Gastrocnemius medialis (tissue), 4 donors: Measurements from ENCODE around the gene DCBLD1. TPM values are rescaled to one million over a fixed set of nuclear protein-coding genes. Genes with fewer than 3 reads are reported as not detected.

Experiments
- ATAC-seq, 2 donors: fragments of 150-250 bp; one replicate each; pipeline ENCODE4 v1.9.1; 2016
- DNase-seq, 2 donors: peaks; one replicate each; pipeline ENCODE4 v3.0.0-alpha.2; 2019
- H3K27ac ChIP-seq, 4 donors: fragments of 200-600 bp; sonication (generic); 1 replicate in 1 of 4; 2 replicates in 3 of 4; pipeline ENCODE4 v1.5.1; 2016 to 2018; ENCODE audit warnings: mild to moderate bottlenecking in 2 of 4, moderate library complexity in 1 of 4
- H3K27me3 ChIP-seq, 3 donors: fragments of 200-600 bp; sonication (generic) in 2 of 3; 1 replicate in 1 of 3; 2 replicates in 2 of 3; pipeline versions ENCODE4 v1.5.1 to v1.6.0; 2016 to 2019; ENCODE audit warnings: mild to moderate bottlenecking in 1 of 3, moderate library complexity in 1 of 3
- H3K36me3 ChIP-seq, 2 donors: fragments of 200-600 bp; sonication (generic) in 1 of 2; one replicate each; pipeline ENCODE4 v1.5.1; 2017 to 2018
- H3K4me1 ChIP-seq, 2 donors: fragments of 200-600 bp; sonication (generic) in 1 of 2; one replicate each; pipeline ENCODE4 v1.5.1; 2016 to 2017; ENCODE audit warnings: mild to moderate bottlenecking in 2 of 2
- H3K4me3 ChIP-seq, 4 donors: fragments of 200-600 bp; sonication (generic) in 3 of 4; 1 replicate in 1 of 4; 2 replicates in 3 of 4; pipeline ENCODE4 v1.5.1; 2016 to 2019; ENCODE audit warnings: mild to moderate bottlenecking in 2 of 4
- H3K9me3 ChIP-seq, 3 donors: fragments of 200-600 bp; sonication (generic) in 2 of 3; 1 replicate in 1 of 3; 2 replicates in 2 of 3; pipeline ENCODE4 v1.5.1; 2016 to 2019
- POLR2A ChIP-seq, 2 donors: fragments of 450-650 bp; IDR thresholded peaks; one replicate each; pipeline ENCODE4 v1.6.1; 2017; ENCODE audit warnings: antibody characterized with exemption in 2 of 2, mild to moderate bottlenecking in 2 of 2, moderate library complexity in 2 of 2
- in situ Hi-C, 4 donors: fragments of 200-750 bp; cut with MboI; loops; one replicate each; pipeline versions ENCODE4 v1.15.0 to v1.8.0; 2017; ENCODE audit warnings: low sequenced_read_pairs in 4 of 4
- intact Hi-C: fragments of 100-400 bp; cut with DNase I; formaldehyde crosslinking; loops from one replicate; pipeline ENCODE4 v1.15.1; 2023; ENCODE audit warnings: low total_unique reads
- total RNA-seq, 4 donors: library from RNA; depleted of rRNA; stranded (reverse); fragments of >200 nt; gene quantifications; one replicate each; pipeline versions ENCODE4 v1.1.0 to v1.2.3, GENCODE V29; 2016
- TF ChIP-seq, protein P1 (sequence below), 5 experiments: fragments of 450-650 bp in 3 of 5; fragments of 200-600 bp in 2 of 5; sonication (generic) in 2 of 5; IDR thresholded peaks in 4 of 5; conservative IDR thresholded peaks in 1 of 5; 1 replicate in 4 of 5; 2 replicates in 1 of 5; pipeline ENCODE4 v1.5.1; 2016 to 2019; ENCODE audit warnings: antibody characterized with exemption in 5 of 5, mild to moderate bottlenecking in 3 of 5, moderate library complexity in 3 of 5

Gene DCBLD1
- total RNA-seq, 4 donors from 2014 or later: 4.3 to 8.1 (median 5.2) TPM

DNA sequence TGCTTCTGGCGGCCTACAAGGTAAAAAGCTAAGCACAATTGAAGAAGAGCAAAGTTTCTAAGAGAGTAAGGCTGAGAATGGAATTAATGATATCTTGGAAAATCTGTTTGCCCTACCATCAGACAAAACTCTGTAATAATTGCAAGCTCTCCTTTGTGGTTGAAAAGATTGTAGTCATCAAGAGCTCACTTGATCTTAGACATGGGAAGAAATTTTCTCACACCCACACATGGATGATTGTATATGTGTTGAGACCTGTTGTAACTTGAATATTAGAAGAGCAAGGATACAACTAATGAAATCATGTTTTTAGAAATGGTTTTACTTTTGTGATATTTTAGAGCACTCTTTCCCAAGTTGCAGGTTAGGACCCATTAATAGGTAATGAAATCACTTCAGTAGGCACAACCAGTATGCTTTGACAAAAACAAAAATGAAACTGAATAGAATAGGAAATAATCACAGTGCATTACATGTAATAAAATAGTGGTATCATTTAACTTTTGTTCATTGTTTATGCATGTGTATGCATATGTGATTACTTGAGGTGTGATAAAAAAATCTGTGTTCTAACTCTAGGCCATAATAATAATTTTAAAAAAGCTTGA is 14.0 kb downstream of the DCBLD1 start:
- no peak overlapping the region for H3K4me3 ChIP-seq
- no peak for ATAC-seq
- no peak for DNase-seq
- peak overlapping the region in 3 of 4 donors; percentile 37 to 55 (median 52) for H3K27ac ChIP-seq
- H3K36me3 ChIP-seq: no peaks in the 10 kb centered on the region
- H3K9me3 ChIP-seq: no peaks in the 10 kb centered on the region
- TF ChIP-seq POLR2A (IDR thresholded peaks at IDR 0.05): no peak
- TF ChIP-seq, protein P1, sequence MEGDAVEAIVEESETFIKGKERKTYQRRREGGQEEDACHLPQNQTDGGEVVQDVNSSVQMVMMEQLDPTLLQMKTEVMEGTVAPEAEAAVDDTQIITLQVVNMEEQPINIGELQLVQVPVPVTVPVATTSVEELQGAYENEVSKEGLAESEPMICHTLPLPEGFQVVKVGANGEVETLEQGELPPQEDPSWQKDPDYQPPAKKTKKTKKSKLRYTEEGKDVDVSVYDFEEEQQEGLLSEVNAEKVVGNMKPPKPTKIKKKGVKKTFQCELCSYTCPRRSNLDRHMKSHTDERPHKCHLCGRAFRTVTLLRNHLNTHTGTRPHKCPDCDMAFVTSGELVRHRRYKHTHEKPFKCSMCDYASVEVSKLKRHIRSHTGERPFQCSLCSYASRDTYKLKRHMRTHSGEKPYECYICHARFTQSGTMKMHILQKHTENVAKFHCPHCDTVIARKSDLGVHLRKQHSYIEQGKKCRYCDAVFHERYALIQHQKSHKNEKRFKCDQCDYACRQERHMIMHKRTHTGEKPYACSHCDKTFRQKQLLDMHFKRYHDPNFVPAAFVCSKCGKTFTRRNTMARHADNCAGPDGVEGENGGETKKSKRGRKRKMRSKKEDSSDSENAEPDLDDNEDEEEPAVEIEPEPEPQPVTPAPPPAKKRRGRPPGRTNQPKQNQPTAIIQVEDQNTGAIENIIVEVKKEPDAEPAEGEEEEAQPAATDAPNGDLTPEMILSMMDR (IDR thresholded peaks at IDR 0.05 in 4 of 5, conservative IDR thresholded peaks at IDR 0.05 in 1 of 5): no peak
- peaks cover 8 to 25% of the 10 kb centered on the region in 2 donors for H3K4me1 ChIP-seq
- intact Hi-C loops: no loop called here
- in situ Hi-C loops: no loop called here
- H3K27me3 ChIP-seq: no peaks in the 10 kb centered on the region

DNA sequence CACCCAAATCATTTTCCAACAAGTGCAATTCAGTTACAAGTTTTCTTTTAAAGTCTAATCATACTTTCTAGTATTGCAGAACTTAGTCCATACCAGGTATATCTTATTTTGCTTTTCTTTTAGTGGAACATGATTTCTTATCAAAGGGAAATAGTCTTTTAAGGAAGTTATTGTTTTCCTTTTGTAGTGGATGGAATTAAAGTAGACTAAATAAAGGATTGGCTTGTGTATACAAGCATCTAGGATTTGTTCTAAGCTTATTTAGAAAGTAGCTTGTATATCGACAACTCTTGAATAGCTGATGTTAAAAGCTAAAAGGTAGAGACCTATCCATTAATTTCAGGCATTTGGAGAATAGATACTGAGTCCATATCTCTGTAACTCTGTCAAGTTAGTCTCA is 14.8 kb downstream of the DCBLD1 start:
- Histone ChIP-seq H3K27me3 (no peaks in the 10 kb centered on the region), H3K27ac (peak overlapping the region in 3 of 4 donors; percentile 37 to 55 (median 52)), H3K4me3 (peak overlapping the region in 1 of 4 donors; percentile 0), H3K4me1 (peaks cover 8 to 25% of the 10 kb centered on the region in 2 donors), H3K36me3 (no peaks in the 10 kb centered on the region), H3K9me3 (no peaks in the 10 kb centered on the region)
- in situ Hi-C loops: no loop called here
- intact Hi-C loops: no loop called here
- DNase-seq: no peak
- ATAC-seq: no peak
- TF ChIP-seq, protein P1 (IDR thresholded peaks at IDR 0.05 in 4 of 5, conservative IDR thresholded peaks at IDR 0.05 in 1 of 5): no peak
- no peak for TF ChIP-seq POLR2A (IDR thresholded peaks at IDR 0.05)

DNA sequence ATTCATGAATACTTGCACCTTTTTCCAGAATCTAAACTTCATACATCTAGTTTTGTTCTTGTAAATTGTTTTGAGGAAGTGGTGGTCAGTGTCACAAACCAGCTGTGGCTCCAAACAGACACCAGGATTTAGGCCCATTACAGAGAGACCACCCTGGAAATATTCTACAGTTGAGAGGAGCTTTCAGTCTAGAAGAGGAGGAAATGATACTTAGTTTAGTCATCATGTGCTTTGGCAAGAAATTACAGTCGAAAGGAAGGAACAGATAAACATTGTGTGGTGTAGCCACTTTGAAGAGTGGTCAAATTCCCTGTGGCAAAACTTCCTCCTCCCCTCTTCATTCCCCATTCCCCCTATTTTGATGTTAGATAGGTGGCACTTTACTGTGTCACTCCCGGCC is 15.7 kb downstream of the DCBLD1 start:
- Histone ChIP-seq H3K4me1 (peaks cover 8 to 25% of the 10 kb centered on the region in 2 donors), H3K27ac (peak overlapping the region; percentile 12 to 41 (median 29)), H3K36me3 (no peaks in the 10 kb centered on the region), H3K27me3 (no peaks in the 10 kb centered on the region), H3K9me3 (no peaks in the 10 kb centered on the region), H3K4me3 (no peak overlapping the region)
- intact Hi-C loops (no loop called here), in situ Hi-C loops (no loop called here)
- ATAC-seq (no peak), DNase-seq (no peak)
- no peak for TF ChIP-seq POLR2A (IDR thresholded peaks at IDR 0.05)

DNA sequence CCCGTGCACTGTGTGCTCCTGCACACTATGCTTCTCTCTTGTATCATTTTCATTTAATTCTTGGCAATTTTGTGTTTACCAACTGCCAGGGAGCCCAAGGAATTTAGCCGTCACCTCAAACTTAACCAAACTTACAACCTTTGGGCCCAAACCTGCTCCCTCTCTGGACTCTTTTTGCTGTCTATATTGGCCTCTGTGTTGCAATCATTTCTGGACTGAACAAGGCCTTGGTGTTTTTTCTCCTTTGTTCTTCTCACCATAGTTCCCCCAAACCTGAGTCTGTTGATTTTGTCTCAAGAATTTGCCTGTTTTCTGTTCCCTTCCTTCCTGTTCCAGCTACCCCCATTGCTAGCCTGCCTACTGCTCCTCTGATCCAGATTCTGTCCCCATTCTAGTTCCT is 19.2 kb downstream of the DCBLD1 start:
- in situ Hi-C loops: no loop called here
- TF ChIP-seq, protein P1 (IDR thresholded peaks at IDR 0.05 in 4 of 5, conservative IDR thresholded peaks at IDR 0.05 in 1 of 5): no peak
- TF ChIP-seq POLR2A (IDR thresholded peaks at IDR 0.05): no peak
- Histone ChIP-seq H3K9me3 (no peaks in the 10 kb centered on the region), H3K27me3 (no peaks in the 10 kb centered on the region), H3K36me3 (no peaks in the 10 kb centered on the region), H3K4me1 (peaks cover 0 to 8% of the 10 kb centered on the region in 2 donors), H3K4me3 (no peak overlapping the region), H3K27ac (no peak overlapping the region)
- intact Hi-C loops: no loop called here
- ATAC-seq: no peak
- no peak for DNase-seq

DNA sequence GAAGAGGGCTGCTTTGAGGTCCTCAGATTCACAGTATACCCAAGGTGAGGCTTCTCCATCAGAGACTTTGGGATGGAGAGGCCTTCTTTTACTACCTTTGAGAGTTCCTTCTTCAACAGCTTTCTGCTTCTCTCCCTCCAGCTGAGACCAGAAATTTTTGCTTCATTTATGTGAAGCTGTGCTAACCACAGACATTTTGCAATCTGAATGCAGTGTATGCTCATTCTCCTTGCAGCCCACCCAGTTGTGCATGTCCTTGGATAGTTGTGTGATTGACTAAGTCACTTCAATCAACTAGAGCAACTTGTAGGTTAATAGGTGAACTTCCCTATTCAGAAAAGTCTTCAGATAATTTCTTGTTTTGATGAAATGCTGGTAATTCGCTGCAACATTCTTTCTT is 20.1 kb downstream of the DCBLD1 start:
- Histone ChIP-seq H3K36me3 (no peaks in the 10 kb centered on the region), H3K27ac (no peak overlapping the region), H3K27me3 (no peaks in the 10 kb centered on the region), H3K4me3 (no peak overlapping the region), H3K9me3 (no peaks in the 10 kb centered on the region), H3K4me1 (peaks cover 6 to 8% of the 10 kb centered on the region in 2 donors)
- no peak for TF ChIP-seq POLR2A (IDR thresholded peaks at IDR 0.05)
- TF ChIP-seq, protein P1 (IDR thresholded peaks at IDR 0.05 in 4 of 5, conservative IDR thresholded peaks at IDR 0.05 in 1 of 5): no peak
- intact Hi-C loops: no loop called here
- ATAC-seq (no peak), DNase-seq (no peak)
- in situ Hi-C loops: no loop called here
